HFFc6 (cell line): ENCODE data around the gene RGL3. TPM values are rescaled to one million over a fixed set of nuclear protein-coding genes. Genes with fewer than 3 reads are reported as not detected.

Source experiments
- DNase-seq: peaks from one replicate; pipeline ENCODE4 v3.0.0-alpha.2; 2018
- H3K27ac Mint-ChIP-seq: 2 replicates; pipeline ENCODE4 v1.8.0; 2020; ENCODE audit warnings: mild to moderate bottlenecking, mixed read lengths
- H3K27me3 Mint-ChIP-seq: 2 replicates; pipeline ENCODE4 v1.8.0; 2021; ENCODE audit warnings: mild to moderate bottlenecking, moderate library complexity, mixed read lengths; ENCODE audit not compliant: insufficient read depth
- H3K36me3 Mint-ChIP-seq: 2 replicates; pipeline ENCODE4 v1.8.0; 2021; ENCODE audit warnings: low read depth, mixed read lengths
- H3K4me1 Mint-ChIP-seq: 2 replicates; pipeline ENCODE4 v1.8.0; 2020; ENCODE audit warnings: low read depth, mixed read lengths
- H3K4me3 Mint-ChIP-seq: 2 replicates; pipeline ENCODE4 v1.8.0; 2020; ENCODE audit warnings: mild to moderate bottlenecking, moderate library complexity, mixed read lengths
- H3K9me3 Mint-ChIP-seq: 2 replicates; pipeline ENCODE4 v1.8.0; 2020; ENCODE audit warnings: mild to moderate bottlenecking, mixed read lengths
- CTCF ChIP-seq: fragments of 200-600 bp; sonication (generic); IDR thresholded peaks from 2 replicates; pipeline ENCODE4 v1.5.0; 2021; ENCODE audit warnings: antibody characterized with exemption, mild to moderate bottlenecking
- total RNA-seq, 6 experiments: library from RNA; stranded (reverse); fragmentation: NEBNext Ultra II Directional; extraction: Animal tissue kit (Norgen Biotek cat#: 25700); gene quantifications; 2 replicates in 1 of 6; 3 replicates in 5 of 6; pipeline ENCODE4 v1.2.3, GENCODE V29; 2021

RGL3 gene
- total RNA-seq, 6 experiments from 2014 or later = 7.3 to 11.7 (median 8.9) TPM

- H3K9me3 Mint-ChIP-seq = no peaks in the 10 kb centered on the region
- no peak for TF ChIP-seq CTCF
Observed at GRCh38 chr19:11425719-11426457, 6.8 kb upstream of the RGL3 start.

GRCh38 chr19:11423791-11424181 is 4.7 kb upstream of the RGL3 start:
- peaks cover 8% of the 10 kb centered on the region; the same call in 1 of the 2 replicates for H3K27me3 Mint-ChIP-seq

More at GRCh38 chr19:11425719-11426457, 6.8 kb upstream of the RGL3 start:
- H3K36me3 Mint-ChIP-seq = no peaks in the 10 kb centered on the region
- H3K4me3 Mint-ChIP-seq = no peak overlapping the region
- peaks cover 7% of the 10 kb centered on the region; the same call in 1 of the 2 replicates for H3K27me3 Mint-ChIP-seq
- H3K27ac Mint-ChIP-seq = no peak overlapping the region
- no peak for DNase-seq
- H3K4me1 Mint-ChIP-seq = peaks cover 1% of the 10 kb centered on the region

GRCh38 chr19:11423164-11423790 is 4.2 kb upstream of the RGL3 start:
- peaks cover 10% of the 10 kb centered on the region for H3K4me1 Mint-ChIP-seq
- H3K27ac Mint-ChIP-seq = no peak overlapping the region
- no peaks in the 10 kb centered on the region for H3K36me3 Mint-ChIP-seq

More at GRCh38 chr19:11423791-11424181, 4.7 kb upstream of the RGL3 start:
- Mint-ChIP-seq H3K27ac (no peak overlapping the region), H3K36me3 (no peaks in the 10 kb centered on the region), H3K9me3 (no peaks in the 10 kb centered on the region), H3K4me3 (no peak overlapping the region), H3K4me1 (peaks cover 10% of the 10 kb centered on the region)
- TF ChIP-seq CTCF = no peak
- no peak for DNase-seq

GRCh38 chr19:11422163-11423065 is 3.3 kb upstream of the RGL3 start:
- no peaks in the 10 kb centered on the region for H3K9me3 Mint-ChIP-seq
- peak overlapping the region; percentile 32; the same call in 1 of the 2 replicates for H3K4me3 Mint-ChIP-seq
- no peak for TF ChIP-seq CTCF
- H3K27ac Mint-ChIP-seq = no peak overlapping the region
- H3K36me3 Mint-ChIP-seq = no peaks in the 10 kb centered on the region
- DNase-seq = peak; percentile 13
- peaks cover 8% of the 10 kb centered on the region; the same call in 1 of the 2 replicates for H3K27me3 Mint-ChIP-seq
- peaks cover 10% of the 10 kb centered on the region for H3K4me1 Mint-ChIP-seq

More at GRCh38 chr19:11423164-11423790, 4.2 kb upstream of the RGL3 start:
- TF ChIP-seq CTCF = no peak
- H3K27me3 Mint-ChIP-seq = peaks cover 8% of the 10 kb centered on the region; the same call in 1 of the 2 replicates
- DNase-seq = no peak
- H3K4me3 Mint-ChIP-seq = no peak overlapping the region; the same call in 1 of the 2 replicates
- no peaks in the 10 kb centered on the region for H3K9me3 Mint-ChIP-seq

GRCh38 chr19:11421371-11422098 is 2.4 kb upstream of the RGL3 start:
- H3K27ac Mint-ChIP-seq = no peak overlapping the region
- no peak for DNase-seq
- H3K9me3 Mint-ChIP-seq = no peaks in the 10 kb centered on the region
- H3K4me3 Mint-ChIP-seq = peak overlapping the region; percentile 32; the same call in 1 of the 2 replicates
- H3K27me3 Mint-ChIP-seq = peaks cover 8% of the 10 kb centered on the region; the same call in 1 of the 2 replicates
- peaks cover 10% of the 10 kb centered on the region for H3K4me1 Mint-ChIP-seq
- H3K36me3 Mint-ChIP-seq = no peaks in the 10 kb centered on the region
- TF ChIP-seq CTCF = no peak
